Measurements from ENCODE around the gene OR10G6.

OR10G6 gene

DNA sequence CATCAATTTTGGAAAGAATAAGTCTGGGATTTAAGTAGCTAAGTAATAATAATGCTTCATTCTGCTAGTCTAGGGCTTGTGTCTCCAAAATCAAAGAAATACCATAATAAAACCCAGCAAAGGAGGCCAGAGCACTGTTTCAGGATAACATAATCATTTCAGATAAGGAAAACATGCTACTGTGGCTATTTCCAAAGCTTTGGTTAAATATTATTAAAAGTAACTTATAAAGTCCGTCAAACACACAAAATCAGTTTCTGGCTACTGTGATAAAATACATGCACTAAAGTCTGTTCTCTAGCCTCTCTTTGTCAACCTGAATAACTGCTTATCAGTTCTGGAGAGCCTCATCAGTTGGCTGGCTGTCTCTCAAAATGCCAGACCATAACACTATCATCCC lies 49.8 kb downstream of the OR10G6 start:
- H3K4me3 ChIP-seq (replicated peaks; ENCODE audit: low read depth, low read length): no peak overlapping the region
- TF ChIP-seq, protein P1, sequence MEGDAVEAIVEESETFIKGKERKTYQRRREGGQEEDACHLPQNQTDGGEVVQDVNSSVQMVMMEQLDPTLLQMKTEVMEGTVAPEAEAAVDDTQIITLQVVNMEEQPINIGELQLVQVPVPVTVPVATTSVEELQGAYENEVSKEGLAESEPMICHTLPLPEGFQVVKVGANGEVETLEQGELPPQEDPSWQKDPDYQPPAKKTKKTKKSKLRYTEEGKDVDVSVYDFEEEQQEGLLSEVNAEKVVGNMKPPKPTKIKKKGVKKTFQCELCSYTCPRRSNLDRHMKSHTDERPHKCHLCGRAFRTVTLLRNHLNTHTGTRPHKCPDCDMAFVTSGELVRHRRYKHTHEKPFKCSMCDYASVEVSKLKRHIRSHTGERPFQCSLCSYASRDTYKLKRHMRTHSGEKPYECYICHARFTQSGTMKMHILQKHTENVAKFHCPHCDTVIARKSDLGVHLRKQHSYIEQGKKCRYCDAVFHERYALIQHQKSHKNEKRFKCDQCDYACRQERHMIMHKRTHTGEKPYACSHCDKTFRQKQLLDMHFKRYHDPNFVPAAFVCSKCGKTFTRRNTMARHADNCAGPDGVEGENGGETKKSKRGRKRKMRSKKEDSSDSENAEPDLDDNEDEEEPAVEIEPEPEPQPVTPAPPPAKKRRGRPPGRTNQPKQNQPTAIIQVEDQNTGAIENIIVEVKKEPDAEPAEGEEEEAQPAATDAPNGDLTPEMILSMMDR (IDR thresholded peaks at IDR 0.05; ENCODE audit: low read length, missing control alignments): no peak
- DNase-seq (ENCODE audit: low read depth): no peak

Data from fibroblast of pulmonary artery (primary cell).